ENCODE measurements around the gene TMEM92. TPM values are rescaled to one million over a fixed set of nuclear protein-coding genes. Genes with fewer than 3 reads are reported as not detected.
A peak's percentile ranks its signal among the peaks of the same experiment; 100 is the strongest.

Gene TMEM92
- total and polyA plus RNA-seq, 2 of the 13 experiments (the other 11 are each of a cell fraction or from before 2014, with no cell fraction given): 0.07 TPM; not detected in 1

GRCh38 chr17:50269477-50270434 is 4.5 kb upstream of the TMEM92 start (continued):
- TF ChIP-seq ELF1 (CRISPR knock-in tag; IDR thresholded peaks at IDR 0.05) (no peak), NFYC (CRISPR knock-in tag; IDR thresholded peaks at IDR 0.05) (no peak), RCOR2 (CRISPR knock-in tag; IDR thresholded peaks at IDR 0.05) (peak; percentile 57; the same call in 1 of the 2 replicates), KDM1A (CRISPR knock-in tag; IDR thresholded peaks at IDR 0.05) (0 out of 2 replicates have a peak, but pooled peaks have one; percentile 30), XRCC5 (optimal IDR thresholded peaks at IDR 0.05; ENCODE audit: low read length) (peak; percentile 82), RNF219 (CRISPR knock-in tag; IDR thresholded peaks at IDR 0.05) (no peak), ZNF253 (CRISPR knock-in tag; IDR thresholded peaks at IDR 0.05; ENCODE audit: borderline replicate concordance) (0 out of 2 replicates have a peak, but pooled peaks have one; percentile 33), KLF15 (CRISPR knock-in tag; IDR thresholded peaks at IDR 0.05; ENCODE audit: borderline replicate concordance) (no peak), PAWR (CRISPR knock-in tag; IDR thresholded peaks at IDR 0.05; ENCODE audit: borderline replicate concordance) (no peak), STAG1 (CRISPR knock-in tag; IDR thresholded peaks at IDR 0.05) (peak; percentile 89), HIC2 (CRISPR knock-in tag; IDR thresholded peaks at IDR 0.05; ENCODE audit: low read depth) (0 out of 2 replicates have a peak, but pooled peaks have one; percentile 25), BRD4 (CRISPR knock-in tag; IDR thresholded peaks at IDR 0.05) (no peak)
